ENCODE data around the gene STAT3. TPM values are rescaled to one million over a fixed set of nuclear protein-coding genes. Genes with fewer than 3 reads are reported as not detected.

STAT3 gene
- total and polyA plus RNA-seq, 9 of the 15 experiments (the other 6 are each of a cell fraction or from before 2014, with no cell fraction given): 90.0 to 179 (median 114) TPM

DNA sequence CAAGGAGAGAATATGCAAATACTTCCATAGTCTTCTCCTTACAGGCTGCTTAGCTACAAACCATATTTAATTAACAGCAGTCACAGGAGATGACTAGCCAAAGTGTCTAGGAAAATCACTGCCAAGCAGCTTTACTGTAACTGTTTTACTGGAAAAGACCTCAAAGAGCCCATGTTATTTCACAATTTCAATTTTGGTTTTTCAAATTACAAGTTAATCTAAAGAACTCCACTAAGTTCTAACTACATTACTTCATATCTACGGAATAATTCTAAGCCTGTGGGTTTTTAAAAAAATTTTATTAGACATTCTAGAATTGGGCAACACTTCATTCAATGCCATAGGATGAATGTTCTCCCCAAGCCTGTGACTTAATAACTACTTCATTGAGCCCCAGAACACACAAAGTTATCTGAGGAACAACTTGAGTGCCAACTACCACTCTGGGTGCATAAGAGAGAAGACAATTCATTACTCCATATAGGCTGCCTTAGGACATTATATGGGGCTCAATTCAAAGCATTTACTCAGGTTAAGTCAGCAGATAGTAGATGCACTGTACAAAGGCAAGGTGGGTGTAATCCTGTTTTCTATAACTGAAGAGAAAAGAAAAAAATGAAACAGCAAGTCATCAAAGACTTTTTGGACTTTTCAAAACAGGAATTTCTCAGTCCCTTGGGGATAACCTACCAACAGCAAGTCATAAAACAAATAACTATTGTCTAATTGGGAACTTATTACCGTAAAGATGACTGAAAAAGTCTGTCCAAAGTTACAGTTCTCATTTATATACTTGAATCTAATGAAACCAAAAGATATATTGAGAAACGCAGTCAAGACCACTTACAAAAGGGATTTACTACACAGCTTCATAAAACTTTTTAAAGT lies 33.0 kb downstream of the STAT3 start:
- H3K4me3 ChIP-seq: no peak overlapping the region
- CTCF ChIA-PET (ENCODE audit: low intra/inter-chr PET ratio): no interaction called here
- no peaks in the 10 kb centered on the region for H3K4me1 ChIP-seq (replicated peaks in 1 of 2; ENCODE audit: control insufficient read depth in 2 of 2, insufficient read depth in 2 of 2, low read length in 2 of 2)
- DNase-seq (ENCODE audit: extremely low read depth in 1 of 4, low spot score in 3 of 4) (no peak), FAIRE-seq (no peak), ATAC-seq (no peak)
- H4K20me1 ChIP-seq (replicated peaks; ENCODE audit: control insufficient read depth, insufficient read depth, low read length): peaks cover 3% of the 10 kb centered on the region; the same call in 1 of the 2 replicates
- no peak overlapping the region for H3K9ac ChIP-seq (ENCODE audit: insufficient read depth in 1 of 2, low read depth in 2 of 2, low read length in 2 of 2)
- TF ChIP-seq CEBPB (tag; IDR thresholded peaks at IDR 0.05): peak; percentile 14; the same call in 1 of the 2 replicates
- no peak for TF ChIP-seq SAFB2 (IDR thresholded peaks at IDR 0.05; ENCODE audit: borderline replicate concordance, low read depth, low read length, severe bottlenecking)
- TF ChIP-seq ZNF24 (IDR thresholded peaks at IDR 0.05): no peak
- no peak for TF ChIP-seq CEBPG (CRISPR knock-in tag; IDR thresholded peaks at IDR 0.05)
- peak in 1 of 2 experiments; percentile 37; a peak in 1 of 4 replicates for TF ChIP-seq CEBPG (tag; conservative IDR thresholded peaks at IDR 0.05 in 1 of 2, IDR thresholded peaks at IDR 0.05 in 1 of 2)
- in situ Hi-C loops (cut with MboI) (no loop called here), intact Hi-C loops (cut with micrococcal nuclease) (no loop called here)
- peaks cover 50% of the 10 kb centered on the region for H3K79me2 ChIP-seq (ENCODE audit: control insufficient read depth, insufficient read depth, low read length)
- no TSS peak for BruUV-seq (replicated peaks)
- no peak overlapping the region for H3K27ac ChIP-seq (ENCODE audit: extremely low read depth, low read depth, low read length)
- WGBS (ENCODE audit: insufficient coverage, low coverage, missing lambda C conversion rate): 78% methylated on average over 3 of the region's 3 CpGs
- no peaks in the 10 kb centered on the region for H3K27me3 ChIP-seq (ENCODE audit: control insufficient read depth in 2 of 2, insufficient read depth in 2 of 2, low read length in 2 of 2)
- H3K4me2 ChIP-seq (ENCODE audit: insufficient read depth, low read length): no peak overlapping the region
- POLR2A ChIA-PET: interaction anchor here (0.7 to 1.5 kb wide), 3 partner anchors 11 to 33 kb away, joined by 3 to 5 read pairs (median 4); partner anchors contain the start of gene STAT3
- no peaks in the 10 kb centered on the region for H3K9me3 ChIP-seq (replicated peaks; ENCODE audit: control insufficient read depth, insufficient read depth, low read depth, low read length)
- H3K36me3 ChIP-seq (ENCODE audit: control insufficient read depth, insufficient read depth, low read length): peaks cover 4% of the 10 kb centered on the region; the same call in 2 of the 3 replicates
- H3K9me1 ChIP-seq (ENCODE audit: control insufficient read depth, insufficient read depth, low read length): no peaks in the 10 kb centered on the region
- H2AFZ ChIP-seq (ENCODE audit: low read depth, low read length): no peak overlapping the region
